ACHN (cell line): ENCODE results near the gene MAPK13.
A peak's percentile ranks its signal among the peaks of the same experiment; 100 is the strongest.

Experiments used
- DNase-seq: peaks from one replicate; pipeline ENCODE4 v3.0.0-alpha.2; 2015
- in situ Hi-C: cut with HindIII; loops from 2 replicates; pipeline ENCODE4 v1.10.0; 2017; ENCODE audit warnings: low sequenced_read_pairs, low pct_ligation_motif_present, low pct_unique_long_range_greater_than_20kb

The MAPK13 gene

GRCh38 chr6:36138667-36139066 is 8.4 kb downstream of the MAPK13 start:
- no peak for DNase-seq
- in situ Hi-C loops: no loop called here

GRCh38 chr6:36139431-36139830 is 9.1 kb downstream of the MAPK13 start:
- in situ Hi-C loops: no loop called here
- peak; percentile 11 for DNase-seq

GRCh38 chr6:36139991-36140710 is 9.8 kb downstream of the MAPK13 start:
- in situ Hi-C loops: no loop called here

GRCh38 chr6:36141091-36141490 is 10.8 kb downstream of the MAPK13 start:
- no peak for DNase-seq
- in situ Hi-C loops: no loop called here

More at GRCh38 chr6:36139991-36140710, 9.8 kb downstream of the MAPK13 start:
- no peak for DNase-seq

- DNase-seq: no peak
- in situ Hi-C loops: no loop called here
These were observed 11.6 kb downstream of the MAPK13 start for GRCh38 chr6:36141961-36142360.

- in situ Hi-C loops: no loop called here
- DNase-seq: no peak
These were observed 12.9 kb downstream of the MAPK13 start for GRCh38 chr6:36142971-36143838.

GRCh38 chr6:36145495-36145894 is 15.2 kb downstream of the MAPK13 start:
- DNase-seq: no peak
- in situ Hi-C loops: no loop called here

GRCh38 chr6:36147294-36147693 is 17.0 kb downstream of the MAPK13 start:
- in situ Hi-C loops: no loop called here
- DNase-seq: no peak

GRCh38 chr6:36149476-36149875 is 19.2 kb downstream of the MAPK13 start:
- no peak for DNase-seq
- in situ Hi-C loops: no loop called here

GRCh38 chr6:36150283-36150682 is 20.0 kb downstream of the MAPK13 start:
- in situ Hi-C loops: no loop called here
- DNase-seq: no peak

- in situ Hi-C loops: no loop called here
These were observed 24.0 kb downstream of the MAPK13 start for GRCh38 chr6:36154286-36154685.

GRCh38 chr6:36155662-36156061 is 25.3 kb downstream of the MAPK13 start:
- in situ Hi-C loops: no loop called here

More at GRCh38 chr6:36154286-36154685, 24.0 kb downstream of the MAPK13 start:
- no peak for DNase-seq

GRCh38 chr6:36160147-36160760 is 29.9 kb downstream of the MAPK13 start:
- no peak for DNase-seq
- in situ Hi-C loops: no loop called here

More at GRCh38 chr6:36155662-36156061, 25.3 kb downstream of the MAPK13 start:
- no peak for DNase-seq

- DNase-seq: no peak
- in situ Hi-C loops: no loop called here
These were observed 39.0 kb downstream of the MAPK13 start for GRCh38 chr6:36169023-36170007.

GRCh38 chr6:36170704-36171103 is 40.4 kb downstream of the MAPK13 start:
- no peak for DNase-seq
- in situ Hi-C loops: no loop called here

GRCh38 chr6:36171573-36171972 is 41.3 kb downstream of the MAPK13 start:
- DNase-seq: no peak
- in situ Hi-C loops: no loop called here

GRCh38 chr6:36177166-36177565 is 46.9 kb downstream of the MAPK13 start:
- DNase-seq: peak; percentile 50
- in situ Hi-C loops: no loop called here

- in situ Hi-C loops: no loop called here
- no peak for DNase-seq
These were observed 48.2 kb downstream of the MAPK13 start for GRCh38 chr6:36178544-36178943.
